Esophagus squamous epithelium (tissue), 4 donors: Measurements from ENCODE around the gene CST9.

Source experiments
- CTCF ChIP-seq, 6 experiments: fragments of 450-650 bp in 4 of 6; fragments of 200-600 bp in 2 of 6; sonication (generic) in 2 of 6; IDR thresholded peaks; one replicate each; pipeline ENCODE4 v1.5.1; 2016 to 2019; ENCODE audit warnings: antibody characterized with exemption in 6 of 6, mild to moderate bottlenecking in 4 of 6, moderate library complexity in 4 of 6
- POLR2A ChIP-seq, 4 donors: fragments of 450-650 bp; IDR thresholded peaks; one replicate each; pipeline ENCODE4 v1.6.1; 2017; ENCODE audit warnings: antibody characterized with exemption in 4 of 4, mild to moderate bottlenecking in 4 of 4, moderate library complexity in 3 of 4

GRCh38 chr20:23629542-23630391 lies 24.1 kb upstream of the CST9 start:
- no peak for TF ChIP-seq POLR2A (IDR thresholded peaks at IDR 0.05)
- no peak for TF ChIP-seq CTCF (IDR thresholded peaks at IDR 0.05)
